NCI-H1417 (cell line): ENCODE measurements around the gene PBX1.

ENCODE experiments used
- DNase-seq, 3 experiments: peaks; one replicate each; lab custom pipeline; 2025; lab: John Stamatoyannopoulos, UW

The PBX1 gene

GRCh38 chr1:164759144-164759920, 200.3 kb downstream of the PBX1 start:
- no peak for DNase-seq

GRCh38 chr1:164759979-164760469, 201.0 kb downstream of the PBX1 start:
- DNase-seq: no peak

GRCh38 chr1:164760569-164760968, 201.6 kb downstream of the PBX1 start:
- no peak for DNase-seq

GRCh38 chr1:164761009-164761408, 202.0 kb downstream of the PBX1 start:
- DNase-seq: no peak

- no peak for DNase-seq
These were observed 204.1 kb downstream of the PBX1 start for GRCh38 chr1:164763098-164763497.

- DNase-seq: no peak
These were observed 205.3 kb downstream of the PBX1 start for GRCh38 chr1:164764333-164764732.

- DNase-seq: peak in 1 of 3 experiments; percentile 10
These were observed 206.6 kb downstream of the PBX1 start for GRCh38 chr1:164765557-164765956.

- DNase-seq: no peak
These were observed 207.2 kb downstream of the PBX1 start for GRCh38 chr1:164765992-164766720.

- no peak for DNase-seq
These were observed 208.9 kb downstream of the PBX1 start for GRCh38 chr1:164767752-164768402.

- no peak for DNase-seq
These were observed 209.6 kb downstream of the PBX1 start for GRCh38 chr1:164768619-164769018.

GRCh38 chr1:164769486-164770130, 210.6 kb downstream of the PBX1 start:
- DNase-seq: no peak

- no peak for DNase-seq
These were observed 211.1 kb downstream of the PBX1 start for GRCh38 chr1:164770131-164770529.

GRCh38 chr1:164771041-164771618, 212.1 kb downstream of the PBX1 start:
- DNase-seq: peak in 1 of 3 experiments; percentile 46

- peak in 2 of 3 experiments; percentile 38 to 65 for DNase-seq
These were observed 212.8 kb downstream of the PBX1 start for GRCh38 chr1:164771619-164772361.

- peak in 1 of 3 experiments; percentile 82 for DNase-seq
These were observed 213.7 kb downstream of the PBX1 start for GRCh38 chr1:164772635-164773034.

GRCh38 chr1:164773102-164773501, 214.1 kb downstream of the PBX1 start:
- no peak for DNase-seq

GRCh38 chr1:164774413-164774812, 215.4 kb downstream of the PBX1 start:
- DNase-seq: no peak

- DNase-seq: peak; percentile 20 to 62 (median 47)
These were observed 216.1 kb downstream of the PBX1 start for GRCh38 chr1:164774819-164775654.

- DNase-seq: peak in 1 of 3 experiments; percentile 14
These were observed 218.5 kb downstream of the PBX1 start for GRCh38 chr1:164777518-164777917.

GRCh38 chr1:164779376-164779775, 220.4 kb downstream of the PBX1 start:
- DNase-seq: no peak
